ENCODE measurements around the gene IRF3. TPM values are rescaled to one million over a fixed set of nuclear protein-coding genes. Genes with fewer than 3 reads are reported as not detected.

The IRF3 gene
- total RNA-seq, 1 experiment from 2014 or later: 205 TPM

GRCh38 chr19:49651029-49651819 is 14.4 kb downstream of the IRF3 start:
- peaks cover 2% of the 10 kb centered on the region for H3K23me2 ChIP-seq (ENCODE audit: insufficient read length, low read depth, low read length, poor library complexity, severe bottlenecking)
- no CpG with 5 or more reads among the region's 72 CpGs for WGBS (ENCODE audit: extremely low coverage, insufficient read length, low lambda C conversion rate)
- no peak overlapping the region for H2BK5ac ChIP-seq (ENCODE audit: insufficient read length, low read length)
- H2AFZ ChIP-seq (ENCODE audit: low read length): no peak overlapping the region
- no peak overlapping the region for H3T11ph ChIP-seq (ENCODE audit: low read length)
- Mint-ChIP-seq H3K9me3 (no peaks in the 10 kb centered on the region; a peak in 1 of 5 replicates), H3K27me3 (ENCODE audit: low read depth) (no peaks in the 10 kb centered on the region), H3K36me3 (ENCODE audit: insufficient read depth in 1 of 3, low read depth in 3 of 3) (peaks cover 27 to 76% (median 68%) of the 10 kb centered on the region in 3 experiments), H3K27ac (peak overlapping the region in 1 of 3 experiments; percentile 27; a peak in 1 of 7 replicates), H3K4me3 (no peak overlapping the region), H3K4me1 (peaks cover 4 to 6% of the 10 kb centered on the region in 2 experiments; a peak in 3 of 4 replicates)
- H4K8ac ChIP-seq (replicated peaks; ENCODE audit: insufficient read length, low read depth, low read length): no peak overlapping the region
- no peak for DNase-seq
- no peak overlapping the region for H3K23ac ChIP-seq (ENCODE audit: insufficient read length, low read depth, low read length)
- H3K9ac ChIP-seq (ENCODE audit: extremely low read depth, insufficient read length, low read length): no peak overlapping the region
- H4K5ac ChIP-seq (ENCODE audit: insufficient read length, low read depth, low read length): no peak overlapping the region
- no peak overlapping the region for H3K4ac ChIP-seq (ENCODE audit: low read depth, low read length)
- no peak overlapping the region for H2BK20ac ChIP-seq (ENCODE audit: low read depth, low read length, poor library complexity, severe bottlenecking)
- H4K91ac ChIP-seq (ENCODE audit: insufficient read length, low read depth, low read length): no peak overlapping the region
- H2BK12ac ChIP-seq (ENCODE audit: insufficient read length, low read depth, low read length): no peak overlapping the region
- no peak overlapping the region for H3K14ac ChIP-seq (ENCODE audit: insufficient read depth, low read length)
- H3K27me3 ChIP-seq (ENCODE audit: insufficient read depth, low read length): no peaks in the 10 kb centered on the region
- no peaks in the 10 kb centered on the region for H4K20me1 ChIP-seq (ENCODE audit: control insufficient read depth, insufficient read depth, insufficient read length)
- H3K4me1 ChIP-seq (ENCODE audit: insufficient read depth, low read length): no peaks in the 10 kb centered on the region
- H3K79me2 ChIP-seq (ENCODE audit: insufficient read depth, low read length): no peaks in the 10 kb centered on the region
- no peak overlapping the region for H3K56ac ChIP-seq (ENCODE audit: insufficient read length, low read depth, low read length)
- no peak overlapping the region for H2BK15ac ChIP-seq (ENCODE audit: low read depth, low read length)
- no peak overlapping the region for H2AK5ac ChIP-seq (ENCODE audit: insufficient read length, low read length)
- no peak for TF ChIP-seq CTCF (conservative IDR thresholded peaks at IDR 0.05)
- no peak overlapping the region for H3K27ac ChIP-seq (ENCODE audit: insufficient read length, low read depth, low read length)
- H2BK120ac ChIP-seq (ENCODE audit: low read depth, low read length, poor library complexity, severe bottlenecking): no peak overlapping the region
- H3K4me2 ChIP-seq (ENCODE audit: insufficient read depth, insufficient read length, low read length): no peak overlapping the region
- no peak overlapping the region for H3K18ac ChIP-seq (ENCODE audit: insufficient read length, low read depth, low read length)
- no peaks in the 10 kb centered on the region for H3K79me1 ChIP-seq (ENCODE audit: insufficient read depth, low read depth, low read length, poor library complexity, severe bottlenecking)
- H3K9me3 ChIP-seq (ENCODE audit: control insufficient read depth, low read depth, low read length): no peaks in the 10 kb centered on the region
